Eye (tissue), 1 donor: ENCODE measurements around the gene BOLA3.
"Not testable (repeated sequence)": the region's sequence is repeated elsewhere in the genome, so short reads cannot be mapped to it uniquely, and the experiment has no call there.

ENCODE experiments used
- DNase-seq: peaks from one replicate; pipeline ENCODE4 v3.0.0-alpha.2; 2015

BOLA3 gene

DNA sequence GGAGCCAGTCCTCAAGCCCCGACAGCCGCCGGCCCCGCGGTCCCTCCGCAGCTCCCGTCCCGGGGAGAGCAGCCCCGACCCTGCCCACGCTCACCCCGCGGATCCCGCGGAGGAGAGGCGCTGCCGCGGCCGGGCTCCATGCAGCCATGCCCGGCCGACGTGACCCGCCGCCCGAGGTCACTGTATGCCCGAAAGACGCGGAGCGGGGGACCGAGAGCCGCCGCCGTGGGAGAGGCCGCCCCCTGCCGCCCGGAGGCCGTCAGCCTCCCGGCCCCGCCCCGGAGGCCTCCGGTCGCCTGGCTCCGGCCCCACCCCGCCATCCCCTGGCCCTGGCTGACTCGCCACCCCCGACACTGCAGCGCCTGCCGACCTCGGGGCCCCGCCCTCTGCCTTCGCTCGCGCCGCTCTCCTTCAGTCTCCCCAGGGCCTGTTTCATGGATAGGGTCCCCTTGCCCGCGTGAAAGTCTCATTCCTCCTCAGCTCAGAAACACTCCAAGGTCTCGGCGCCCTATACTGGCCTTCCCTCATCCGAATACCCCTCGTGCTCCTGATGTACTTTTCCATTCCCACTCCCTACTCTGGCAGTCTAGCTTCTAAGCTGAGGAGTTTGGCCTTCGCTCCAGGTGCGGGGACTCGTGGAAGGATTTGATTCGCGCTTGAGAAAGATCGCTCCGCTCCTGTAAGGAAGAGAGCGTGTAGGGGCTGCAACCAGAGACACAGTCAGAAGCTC lies at the start of gene BOLA3:
TSS of gene BOLA3 (minus strand) at position 186 of the 730 bp plus-strand sequence. CDS start at position 148, 38 bp downstream.
- peak; percentile 92 for DNase-seq

DNA sequence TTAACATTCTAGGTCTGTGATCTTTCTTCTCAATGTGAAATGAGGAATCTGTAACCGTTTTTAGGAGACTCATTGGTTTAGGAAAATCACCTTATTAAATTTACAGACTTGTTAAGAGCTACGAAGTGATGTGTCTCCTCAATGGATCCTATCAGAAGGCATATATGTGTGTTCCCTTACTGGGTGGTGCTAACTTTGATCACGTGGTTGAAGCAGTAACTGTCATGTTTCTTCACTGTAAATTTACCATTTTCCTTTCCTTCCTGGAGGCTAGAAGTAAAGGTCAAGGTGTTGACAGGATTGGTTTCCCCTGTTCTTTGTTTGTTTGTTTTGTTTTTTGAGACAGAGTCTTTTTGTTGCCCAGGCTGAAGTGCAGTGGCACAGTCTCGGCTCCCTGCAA lies 49.3 kb upstream of the BOLA3 start:
- no peak for DNase-seq

DNA sequence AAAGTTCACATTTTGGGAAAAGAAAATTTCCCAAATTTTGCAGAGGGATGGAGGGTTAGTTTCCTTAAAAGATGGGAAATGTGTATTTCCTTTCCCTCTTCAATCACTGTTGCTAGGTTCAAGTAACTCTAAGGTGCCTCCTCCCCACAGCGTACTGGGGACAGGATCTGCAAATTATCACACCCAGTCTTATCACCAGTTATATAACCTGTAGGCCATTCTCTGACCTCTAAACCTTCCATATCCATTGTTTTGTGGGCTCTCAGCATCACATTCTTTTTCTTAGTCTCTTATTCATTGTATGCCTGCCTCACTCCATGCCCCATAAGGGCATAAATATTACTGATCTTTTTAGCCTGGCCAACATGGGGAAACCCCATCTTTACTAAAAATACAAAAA lies 47.1 kb upstream of the BOLA3 start:
- DNase-seq = no peak

GRCh38 chr2:74191596-74192380 lies 44.1 kb upstream of the BOLA3 start:
- DNase-seq = no peak

DNA sequence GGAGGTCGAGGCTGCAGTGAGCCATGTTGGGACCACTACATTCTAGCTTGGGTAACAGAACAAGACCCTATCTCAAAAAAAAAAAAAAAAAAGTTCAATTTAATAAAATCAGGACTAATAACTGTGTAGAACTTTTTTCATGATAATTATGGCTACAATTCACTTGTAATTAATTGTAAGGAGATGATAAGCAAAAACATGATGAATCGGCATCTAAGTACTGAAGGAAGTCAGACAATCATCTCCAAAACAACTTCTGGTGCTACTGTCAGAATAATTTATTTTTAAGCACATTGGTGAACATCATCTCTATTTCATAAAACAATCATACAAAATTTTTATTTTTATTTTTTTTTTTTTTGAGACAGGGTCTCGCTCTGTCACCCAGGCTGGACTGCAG lies 41.0 kb upstream of the BOLA3 start:
- DNase-seq = no peak

DNA sequence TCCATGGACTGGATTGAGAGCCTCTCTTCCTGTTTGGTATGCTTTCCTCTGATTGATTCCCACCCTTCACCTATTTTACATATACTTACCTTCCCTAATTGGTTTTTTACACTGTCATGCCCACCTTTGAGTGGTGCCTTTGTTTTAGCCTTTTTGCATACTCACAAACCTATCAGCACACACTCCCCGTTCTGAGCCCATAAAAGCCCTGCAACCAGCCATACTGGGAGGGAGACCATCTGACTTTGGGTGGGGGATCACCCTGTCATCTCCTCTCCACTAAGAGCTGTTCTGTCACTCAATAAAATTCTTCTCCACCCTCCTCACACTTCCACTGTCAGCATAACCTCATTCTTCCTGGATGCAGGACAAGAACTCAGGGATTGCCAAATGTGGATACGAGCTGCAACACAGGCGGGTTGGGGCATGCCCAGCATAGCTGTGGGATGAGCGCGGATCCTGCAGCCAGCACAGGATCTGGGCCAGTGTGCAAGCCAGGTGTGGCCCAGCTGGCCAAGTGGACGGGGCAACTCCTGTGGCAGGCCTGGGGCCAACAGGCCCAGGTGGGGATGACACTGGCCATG lies 40.4 kb upstream of the BOLA3 start:
- DNase-seq = no peak

GRCh38 chr2:74186706-74187105 lies 39.0 kb upstream of the BOLA3 start:
- not testable (repeated sequence) for DNase-seq

DNA sequence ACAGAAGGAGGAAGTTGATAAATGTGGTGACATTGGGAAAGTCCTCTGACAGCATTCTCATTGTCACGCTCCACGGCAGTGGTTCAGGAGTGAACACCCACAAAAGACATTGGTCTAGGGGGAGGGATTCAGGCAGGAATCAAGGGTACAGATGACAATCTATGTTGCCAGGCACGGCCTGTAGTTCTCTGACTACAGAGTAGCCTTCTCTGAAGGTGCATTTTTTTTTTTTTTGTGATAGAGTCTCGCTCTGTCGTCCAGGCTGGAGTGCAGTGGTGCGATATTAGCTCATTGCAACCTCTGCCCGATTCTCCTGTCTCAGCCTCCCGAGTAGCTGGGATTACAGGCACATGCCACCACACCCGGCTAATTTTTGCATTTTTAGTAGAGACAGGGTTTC lies 38.3 kb upstream of the BOLA3 start:
- DNase-seq = no peak

GRCh38 chr2:74183878-74184277 lies 36.2 kb upstream of the BOLA3 start:
- no peak for DNase-seq

GRCh38 chr2:74181739-74182138 lies 34.0 kb upstream of the BOLA3 start:
- DNase-seq = peak; percentile 71

DNA sequence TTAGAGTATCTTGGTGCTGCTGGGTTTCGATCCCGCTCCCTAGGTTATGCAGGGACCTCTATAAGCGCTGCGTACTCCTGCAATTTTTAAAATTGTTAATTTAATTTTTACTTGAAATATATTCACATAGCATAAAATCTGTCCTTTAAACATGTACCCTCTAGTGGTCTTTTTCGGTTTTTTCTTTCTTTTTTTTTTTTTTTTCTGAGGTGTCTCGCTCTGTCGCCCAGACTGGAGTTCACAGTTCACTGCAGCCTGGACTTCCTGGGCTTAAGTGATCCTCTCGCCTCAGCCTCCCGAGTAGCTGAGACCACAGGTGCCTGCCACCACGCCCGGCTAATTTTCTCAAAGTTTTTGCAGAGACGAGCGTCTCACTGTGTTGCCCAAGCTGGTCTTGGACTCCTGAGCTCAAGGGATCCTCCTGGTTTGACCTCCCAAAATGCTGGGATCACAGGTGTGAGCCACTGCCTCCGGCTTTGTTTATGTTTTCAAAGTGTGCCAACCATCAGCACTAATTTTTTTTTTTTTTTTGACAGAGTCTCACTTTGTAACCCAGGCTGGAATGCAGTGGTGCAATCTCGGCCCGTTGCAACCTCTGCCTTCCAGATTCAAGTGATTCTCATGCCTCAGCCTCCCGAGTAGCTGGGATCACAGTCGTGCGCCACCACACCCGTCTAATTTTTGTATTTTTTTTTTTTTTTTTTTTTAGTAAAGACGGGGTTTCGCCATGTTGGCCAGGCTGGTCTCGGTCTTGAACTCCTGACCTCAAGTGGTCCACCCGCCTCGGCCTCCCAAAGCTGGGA lies 31.6 kb upstream of the BOLA3 start:
- no peak for DNase-seq

- DNase-seq = peak; percentile 100
These were observed 30.7 kb upstream of the BOLA3 start, which contains the start of gene MOB1A for GRCh38 chr2:74178211-74179062. MOB1A (minus strand) TSS chr2:74178879; CDS start chr2:74178674, 205 bp downstream.

DNA sequence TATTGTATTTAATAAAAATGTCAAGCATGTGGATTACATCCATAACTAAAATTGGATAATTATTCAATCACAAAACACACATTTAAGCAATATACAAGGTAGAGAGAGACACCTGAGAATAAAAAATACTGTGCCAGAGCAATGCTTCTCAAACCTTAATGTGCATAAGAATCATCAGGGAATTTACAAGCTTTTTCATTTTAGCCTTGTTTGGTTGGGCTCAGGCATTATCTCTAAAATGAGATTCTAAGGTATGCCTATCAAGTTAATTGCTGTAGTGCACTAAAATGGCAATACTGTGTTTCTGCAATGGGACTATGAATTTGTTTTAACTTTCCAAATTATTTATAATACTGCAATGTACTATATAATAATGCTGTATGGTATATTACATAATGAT lies 30.0 kb upstream of the BOLA3 start:
- no peak for DNase-seq

- DNase-seq = no peak
These were observed 27.2 kb upstream of the BOLA3 start for GRCh38 chr2:74174909-74175308.

DNA sequence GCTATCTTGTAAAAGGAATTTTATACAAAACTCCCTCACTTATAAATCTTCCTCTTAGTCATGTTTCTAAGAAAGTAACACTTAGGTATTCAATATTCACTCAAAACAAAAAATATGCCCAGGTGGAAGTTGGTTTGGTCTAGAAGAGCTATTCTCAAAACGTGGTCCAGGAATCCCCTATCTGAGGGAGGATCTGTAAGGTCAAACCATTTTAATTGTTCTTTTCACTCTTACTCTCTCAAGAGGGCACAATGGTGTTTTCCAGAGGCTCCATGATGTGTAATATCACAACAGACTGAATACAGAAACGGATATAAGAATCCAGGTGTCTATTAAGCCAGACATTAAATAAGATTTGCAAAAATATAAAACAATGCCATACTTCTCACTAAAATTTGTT lies 21.0 kb upstream of the BOLA3 start:
- DNase-seq = no peak

- no peak for DNase-seq
These were observed 17.0 kb upstream of the BOLA3 start for GRCh38 chr2:74164761-74165160.

GRCh38 chr2:74162951-74163350 lies 15.2 kb upstream of the BOLA3 start:
- no peak for DNase-seq

DNA sequence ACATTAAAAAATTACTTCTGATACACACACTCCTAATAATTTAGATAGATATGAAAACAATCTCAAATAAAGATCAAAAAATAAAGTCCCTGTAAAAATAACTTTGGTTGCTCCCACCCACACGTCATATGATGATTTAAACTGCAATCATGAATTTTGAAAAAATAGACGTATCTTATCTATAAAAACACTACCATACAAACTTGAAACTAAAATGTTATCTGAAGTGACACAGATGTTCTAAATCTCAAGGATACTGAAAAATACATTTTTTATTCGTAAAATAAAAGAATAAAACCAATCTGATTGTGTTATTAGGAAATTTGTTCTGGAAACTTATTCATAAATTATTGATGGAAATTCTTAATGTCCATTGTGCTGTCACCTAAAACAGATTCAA lies 8.1 kb upstream of the BOLA3 start:
- no peak for DNase-seq

- DNase-seq = no peak
These were observed 5.2 kb upstream of the BOLA3 start for GRCh38 chr2:74152954-74153353.

- DNase-seq = no peak
These were observed 2.0 kb upstream of the BOLA3 start for GRCh38 chr2:74149570-74150319.

- DNase-seq = no peak
These were observed 1.5 kb upstream of the BOLA3 start for GRCh38 chr2:74149247-74149525.
